ENCODE results near the gene TAAR9.

Gene TAAR9

GRCh38 chr6:132584698-132585097 is 46.6 kb downstream of the TAAR9 start:
- in situ Hi-C loops (cut with HindIII; ENCODE audit: low sequenced_read_pairs), result no loop called here

- in situ Hi-C loops (cut with HindIII; ENCODE audit: low sequenced_read_pairs), result no loop called here
These were observed 49.3 kb downstream of the TAAR9 start for GRCh38 chr6:132587424-132587823.
